KBM-7 (cell line): ENCODE data around the gene UBR2.

Experiments
- DNase-seq: peaks from one replicate; pipeline ENCODE4 v3.0.0-alpha.2; 2015
- in situ Hi-C: fragments of 300-500 bp; cut with MboI; formaldehyde crosslinking; loops from 2 replicates; pipeline ENCODE4 v1.14.3; 2020; ENCODE audit warnings: low sequenced_read_pairs, low pct_unique_long_range_greater_than_20kb, mixed read lengths

UBR2 gene

DNA sequence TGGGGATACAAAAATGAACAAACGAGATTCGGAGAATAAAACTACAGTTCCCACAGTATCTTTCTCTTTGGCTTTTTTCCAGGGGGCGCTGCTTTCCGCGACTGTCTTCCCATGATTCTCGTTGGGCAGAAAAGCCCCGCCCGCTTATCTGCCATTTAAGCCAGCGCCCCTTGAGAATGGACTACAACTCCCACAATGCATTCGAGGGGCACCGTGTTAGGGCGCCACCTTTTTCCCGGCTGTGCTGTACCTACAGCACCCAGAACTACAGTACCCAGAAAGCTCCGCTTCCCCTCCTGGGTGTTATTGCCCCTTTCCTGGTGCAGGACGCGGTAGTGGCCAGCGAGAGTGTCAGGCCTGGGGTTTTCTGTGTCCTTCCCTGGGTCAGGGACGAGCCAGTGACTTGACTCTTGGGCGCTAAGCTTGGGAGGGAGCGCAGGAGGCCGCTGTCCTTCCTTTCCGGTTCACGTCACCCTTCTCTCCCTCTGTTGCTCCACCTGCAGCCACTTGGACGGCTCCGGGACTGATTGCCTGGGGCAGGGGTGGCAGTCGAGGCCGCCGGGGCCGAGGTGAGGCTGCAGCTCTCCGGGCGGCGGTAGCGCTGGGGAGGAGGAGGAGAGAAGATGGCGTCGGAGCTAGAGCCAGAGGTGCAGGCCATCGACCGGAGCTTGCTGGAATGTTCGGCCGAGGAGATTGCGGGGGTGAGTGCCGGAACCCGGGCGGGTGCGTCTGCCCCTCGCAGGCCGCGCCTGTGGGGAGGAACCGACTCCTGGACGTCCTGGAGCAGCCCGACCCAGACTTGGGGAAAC is at the start of gene UBR2:
UBR2 (plus strand) TSS at position 333 of the 809 bp plus-strand sequence; CDS start at position 624, 291 bp downstream.
- in situ Hi-C loops = no loop called here

DNA sequence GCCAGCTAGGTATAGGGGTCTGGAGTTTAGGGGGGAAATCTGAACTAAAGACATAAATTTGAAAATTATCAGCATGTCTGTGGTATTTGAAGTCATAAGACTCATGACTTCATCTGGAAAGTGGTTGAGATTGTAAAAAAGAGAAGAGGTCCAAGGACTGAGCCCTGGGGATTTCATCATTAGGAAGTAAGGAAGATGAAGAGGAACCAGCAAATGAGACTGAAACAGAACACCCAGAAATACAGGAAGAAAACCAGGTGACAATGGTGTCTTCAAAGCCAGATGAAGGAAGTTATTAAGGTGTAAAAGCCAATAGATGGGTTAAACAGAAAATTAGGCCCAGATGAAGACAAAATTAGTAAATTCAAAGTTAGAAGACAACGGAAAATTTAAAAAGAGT is 49.1 kb upstream of the UBR2 start:
- no peak for DNase-seq
- in situ Hi-C loops = no loop called here

More for the DNA sequence above, at the start of gene UBR2:
- peak; percentile 99 for DNase-seq

DNA sequence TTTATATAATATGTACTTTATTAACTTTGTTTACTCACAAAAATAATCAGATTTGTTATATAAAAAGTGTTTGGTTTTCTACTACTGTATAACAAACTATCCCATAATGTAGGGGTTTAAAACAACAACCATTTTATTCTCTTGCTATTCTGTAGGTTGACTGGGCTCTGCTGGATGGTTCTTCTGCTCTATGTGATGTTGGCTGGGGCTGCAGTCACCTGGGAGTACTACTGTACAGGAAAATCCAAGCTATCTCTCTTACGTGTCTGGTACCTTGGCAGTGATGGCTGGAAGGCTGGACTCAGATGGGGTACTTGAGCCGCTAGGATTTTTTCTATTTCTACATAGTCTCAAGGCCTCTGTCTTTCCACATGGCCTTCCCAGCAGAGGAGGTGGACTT is 44.0 kb upstream of the UBR2 start:
- in situ Hi-C loops = no loop called here
- DNase-seq = no peak

DNA sequence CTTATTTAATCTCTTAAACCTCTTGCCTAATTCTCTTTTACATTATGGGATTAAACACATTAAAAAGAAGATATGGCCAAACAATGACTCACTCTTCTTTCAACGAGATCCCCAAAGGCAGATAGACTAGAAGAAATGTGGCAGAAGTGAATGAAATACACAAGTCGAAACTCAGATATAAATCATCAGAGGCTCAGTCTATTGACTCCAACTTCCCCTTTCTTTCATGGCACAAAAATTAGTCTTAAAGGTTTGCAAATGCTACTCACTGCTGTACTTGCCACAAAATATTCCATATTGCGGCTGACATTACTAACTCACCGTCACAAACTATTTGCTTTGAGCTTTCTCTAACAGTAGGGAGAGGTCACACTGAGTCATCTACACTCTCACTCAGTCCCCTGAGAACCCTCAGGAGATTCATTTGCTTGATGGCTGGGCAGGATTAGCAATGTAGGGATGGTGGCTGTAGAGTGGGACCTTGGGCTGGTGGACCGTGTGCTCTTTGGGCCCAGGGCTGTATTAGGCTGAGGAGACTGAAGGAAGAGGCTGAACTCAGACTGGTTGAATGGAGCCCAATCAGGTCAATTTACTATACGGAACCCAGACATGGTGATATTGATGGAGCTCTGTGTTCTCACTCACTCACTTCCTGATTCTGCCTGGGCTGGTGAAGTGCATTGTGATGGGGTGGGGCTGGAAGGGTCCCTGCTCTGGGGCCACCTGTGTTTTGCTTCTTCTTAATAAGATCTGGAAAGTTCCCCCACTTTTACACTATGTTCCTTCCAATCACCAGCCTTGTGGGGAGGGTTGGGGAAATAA is 42.8 kb upstream of the UBR2 start:
- peak; percentile 63 for DNase-seq

DNA sequence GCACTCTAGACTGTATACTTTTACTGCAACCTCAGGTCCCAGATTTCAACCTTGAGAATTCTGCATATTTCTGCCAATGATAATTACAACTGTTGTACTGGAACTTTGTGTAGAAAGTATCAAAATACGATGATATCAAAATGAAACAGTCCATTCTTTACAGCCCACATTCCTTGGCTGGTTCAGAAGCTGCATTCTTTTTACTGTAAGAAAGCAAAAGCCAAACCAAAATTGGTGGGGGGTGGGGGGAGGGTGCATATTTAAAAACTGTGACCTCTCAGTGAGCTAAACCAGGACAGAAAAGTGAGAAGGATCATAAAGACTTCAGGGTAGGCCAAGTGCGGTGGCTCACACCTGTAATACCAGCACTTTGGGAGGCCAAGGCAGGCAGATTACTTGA is 41.8 kb upstream of the UBR2 start:
- in situ Hi-C loops = no loop called here

More for the DNA sequence above, 42.8 kb upstream of the UBR2 start:
- in situ Hi-C loops = no loop called here

DNA sequence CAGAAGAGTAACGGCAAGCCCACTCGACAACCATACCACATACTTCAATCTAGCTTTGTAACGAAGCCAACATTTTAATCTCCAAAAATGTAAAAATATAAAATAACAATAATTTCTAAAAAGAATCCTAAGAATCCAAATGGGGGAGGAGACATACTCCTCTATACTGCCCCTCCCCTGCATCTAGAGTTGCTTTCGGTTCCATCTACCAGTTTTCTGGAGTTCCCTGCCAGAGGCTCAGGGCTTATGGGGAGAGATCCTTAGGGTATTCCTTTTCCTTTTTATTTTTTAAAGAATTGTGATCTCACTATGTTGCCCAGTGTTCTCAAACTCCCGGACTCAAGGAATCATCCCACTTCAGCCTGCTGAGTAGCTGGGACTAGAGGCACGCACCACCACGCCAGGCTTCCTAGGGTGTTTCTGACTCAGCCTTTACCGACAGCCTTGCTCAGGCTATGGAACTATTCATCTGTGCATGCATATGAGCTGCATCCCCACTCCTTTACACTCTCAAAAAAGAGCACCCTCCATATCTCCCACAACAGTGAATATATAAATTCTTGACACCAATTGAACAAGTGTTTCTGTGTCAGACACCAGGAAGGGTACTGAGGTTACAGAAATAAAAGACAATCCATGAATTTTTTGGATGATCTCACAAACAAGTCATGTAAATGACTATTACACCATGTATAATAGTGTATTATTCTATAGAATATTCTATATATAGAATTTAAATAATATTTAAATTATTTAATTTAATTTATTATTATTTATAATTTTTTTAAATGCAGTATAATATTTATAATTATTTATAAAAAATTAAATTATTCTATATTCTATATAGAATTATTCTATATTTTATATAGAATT is 40.7 kb upstream of the UBR2 start:
- no peak for DNase-seq
- in situ Hi-C loops = no loop called here

More for the DNA sequence above, 41.8 kb upstream of the UBR2 start:
- DNase-seq = no peak

DNA sequence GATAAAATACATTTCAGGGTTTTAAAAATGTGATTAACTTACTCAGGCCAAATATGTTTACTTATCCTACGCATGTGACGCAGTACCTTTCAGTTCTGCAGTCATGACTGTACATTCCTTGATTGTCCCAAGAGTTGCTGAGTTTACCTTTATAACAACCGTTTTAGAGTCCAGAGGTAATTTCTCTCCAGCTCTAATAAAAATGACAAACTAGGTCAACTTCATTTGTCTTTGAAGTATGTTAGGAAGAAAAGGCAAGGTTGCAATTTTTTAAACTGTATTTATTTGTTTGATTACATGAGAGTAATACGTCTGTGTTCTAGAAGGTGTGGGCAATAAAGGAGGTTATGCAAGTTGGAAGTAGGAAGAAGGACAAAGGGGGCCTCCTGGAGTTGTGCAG is 38.6 kb upstream of the UBR2 start:
- in situ Hi-C loops = no loop called here
- no peak for DNase-seq

DNA sequence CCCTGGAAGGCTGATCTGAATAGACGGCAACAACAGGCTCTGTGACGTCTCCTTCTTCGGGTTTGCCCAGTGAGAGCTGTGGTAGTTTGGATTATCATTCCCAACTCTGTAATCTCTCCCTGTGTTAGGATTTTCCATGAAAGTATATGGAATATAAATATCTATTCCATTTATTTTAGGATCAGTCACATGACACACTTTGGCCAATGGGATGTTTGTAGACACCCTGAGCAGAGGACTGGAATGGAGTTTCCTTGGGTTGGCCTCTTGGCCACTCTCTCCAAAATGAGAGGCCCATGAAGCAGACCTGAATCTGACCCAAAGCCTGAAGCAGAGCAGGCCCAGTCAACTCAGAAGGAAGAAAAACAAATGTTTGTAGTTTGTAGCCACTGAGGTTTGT is 37.2 kb upstream of the UBR2 start:
- in situ Hi-C loops = no loop called here
- DNase-seq = no peak

DNA sequence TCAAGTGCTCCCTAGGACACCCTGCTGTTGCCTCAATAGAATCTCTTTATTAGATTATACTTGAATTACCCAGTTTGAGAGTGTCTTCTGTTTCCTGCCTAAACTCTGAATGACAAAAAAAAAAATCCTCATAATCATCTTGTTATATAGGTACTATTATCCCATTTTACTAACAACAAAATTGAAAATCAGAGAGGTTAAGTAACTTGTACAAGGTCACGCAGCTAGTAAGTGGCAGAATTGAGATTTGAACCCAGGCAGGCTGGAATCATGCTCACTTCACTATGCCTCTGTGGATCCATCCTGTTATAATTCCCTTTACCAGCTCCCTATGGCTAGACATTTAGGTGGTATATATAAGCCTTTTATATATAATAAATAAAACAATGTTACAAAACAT is 36.6 kb upstream of the UBR2 start:
- in situ Hi-C loops = no loop called here
- no peak for DNase-seq

DNA sequence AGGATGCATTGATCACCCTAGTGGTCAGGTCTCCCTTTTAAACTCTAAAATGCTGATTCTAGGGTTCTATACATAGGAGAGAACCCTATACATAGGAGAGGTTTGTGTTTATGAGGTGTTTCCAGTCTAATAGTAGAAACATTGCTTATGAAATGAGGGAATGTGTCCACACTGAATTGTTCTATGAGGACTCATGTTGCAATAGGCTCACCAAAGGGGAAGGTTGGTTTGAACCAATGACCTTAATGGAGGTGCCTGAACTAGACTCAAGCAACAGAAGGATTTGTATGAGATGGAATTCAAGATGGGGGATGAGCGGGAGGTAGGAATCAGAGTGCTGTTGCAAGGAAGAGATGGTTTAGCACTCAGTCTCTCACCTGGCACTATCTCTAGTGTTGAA is 33.5 kb upstream of the UBR2 start:
- in situ Hi-C loops = no loop called here
- DNase-seq = no peak

DNA sequence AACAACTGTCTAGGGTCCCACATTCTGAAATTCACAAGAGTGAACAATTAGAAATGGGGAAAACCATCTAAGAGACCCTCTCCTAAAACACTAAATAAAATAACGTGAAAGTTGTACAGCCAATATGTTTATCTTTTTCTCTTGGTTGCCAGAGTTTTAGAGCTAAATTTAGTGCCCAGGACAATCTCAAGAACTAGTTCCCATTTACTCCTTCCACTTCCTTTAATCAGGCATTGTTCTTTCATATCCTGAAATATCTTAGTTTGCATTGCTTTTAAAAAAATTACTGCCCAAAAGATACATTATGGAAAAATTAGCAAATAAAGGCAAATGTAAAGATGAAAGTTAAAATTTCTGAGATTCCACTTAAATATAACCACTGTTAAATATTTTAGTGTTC is 33.1 kb upstream of the UBR2 start:
- in situ Hi-C loops = no loop called here
- DNase-seq = no peak

DNA sequence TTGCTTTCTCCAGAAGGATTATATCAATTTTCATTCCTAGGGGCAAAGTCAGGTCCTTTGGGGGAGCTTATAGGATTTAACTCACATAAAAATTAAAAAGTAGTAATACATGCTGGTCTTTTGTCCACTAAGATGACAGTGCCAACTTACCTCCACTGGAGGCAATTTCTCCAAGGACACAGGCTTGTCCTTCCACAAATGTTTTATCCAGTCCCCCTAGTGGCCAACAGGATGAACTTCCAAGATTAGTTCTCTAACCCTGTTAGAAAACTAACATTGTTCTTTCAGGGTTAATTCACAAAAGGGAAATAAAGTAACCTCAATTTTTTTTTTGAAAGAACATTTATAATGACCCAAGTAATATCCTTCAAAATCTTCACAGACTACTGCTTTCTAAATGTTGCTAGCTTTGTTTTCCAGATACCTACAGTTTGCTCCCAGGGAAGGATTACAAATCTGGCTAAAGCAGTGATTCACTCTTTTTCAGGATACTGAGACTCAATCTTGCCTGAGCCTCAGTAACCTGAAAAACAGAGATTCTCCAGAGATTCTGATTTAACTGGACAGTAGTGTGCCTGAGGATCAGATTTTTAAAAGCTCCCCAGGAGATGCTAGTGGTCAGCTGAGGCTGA is 31.7 kb upstream of the UBR2 start:
- in situ Hi-C loops = no loop called here
- DNase-seq = peak; percentile 52

DNA sequence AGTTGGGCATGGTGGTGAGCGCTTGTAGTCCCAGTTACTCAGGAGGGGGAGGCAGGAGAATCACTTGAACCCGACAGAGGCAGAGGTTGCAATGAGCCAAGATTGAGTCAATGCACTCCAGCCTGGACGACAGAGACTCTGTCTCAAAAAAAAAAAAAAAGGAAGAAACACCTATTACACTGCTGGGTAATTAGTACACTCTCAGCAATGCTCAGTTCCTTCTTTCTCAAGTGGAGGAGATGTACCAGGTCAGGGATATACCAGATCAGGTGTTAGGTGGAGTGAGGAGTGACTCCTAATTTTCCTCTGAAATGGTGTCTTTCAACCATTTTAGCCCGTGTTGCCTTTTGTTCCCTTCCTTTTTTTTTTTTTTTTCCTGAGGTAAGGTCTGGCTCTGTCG is 30.0 kb upstream of the UBR2 start:
- DNase-seq = no peak
- in situ Hi-C loops = no loop called here

DNA sequence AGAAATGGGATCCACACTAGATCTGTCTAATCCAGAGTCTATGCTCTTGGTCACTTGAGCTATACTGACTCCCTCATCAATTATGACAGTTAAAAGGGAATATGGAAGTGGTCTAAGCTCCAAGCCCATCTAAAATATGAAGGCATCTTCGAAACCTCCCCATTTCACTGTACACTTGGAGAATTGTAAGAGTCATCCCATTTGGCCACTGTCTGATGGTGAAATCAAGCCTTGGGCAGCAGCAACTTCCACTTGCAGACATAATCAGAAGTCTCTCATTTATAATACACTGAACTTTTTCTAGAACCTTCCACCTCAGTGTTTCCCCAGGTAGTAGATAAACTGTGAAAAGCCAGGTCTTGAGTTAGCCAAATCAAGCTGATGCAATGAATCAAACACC is 26.3 kb upstream of the UBR2 start:
- in situ Hi-C loops = no loop called here
- DNase-seq = no peak

DNA sequence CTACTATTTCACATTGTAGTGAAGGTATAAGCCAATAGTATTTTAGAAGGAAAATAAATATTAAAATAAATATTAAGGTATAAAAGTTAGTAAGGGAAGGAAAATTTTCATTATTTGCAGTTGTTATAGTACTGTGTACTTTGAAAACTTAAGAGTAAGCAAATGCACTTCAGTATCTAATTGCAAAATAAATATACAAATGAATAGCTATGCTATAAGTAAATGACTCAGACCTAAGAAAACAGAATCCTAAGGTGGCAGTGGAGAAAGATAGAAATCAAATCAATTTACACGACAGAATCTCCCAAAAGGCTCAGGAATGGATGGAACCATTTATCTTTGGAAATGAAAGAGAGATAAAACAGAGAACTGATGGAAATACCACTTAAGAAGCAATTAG is 24.7 kb upstream of the UBR2 start:
- DNase-seq = no peak
- in situ Hi-C loops = no loop called here

DNA sequence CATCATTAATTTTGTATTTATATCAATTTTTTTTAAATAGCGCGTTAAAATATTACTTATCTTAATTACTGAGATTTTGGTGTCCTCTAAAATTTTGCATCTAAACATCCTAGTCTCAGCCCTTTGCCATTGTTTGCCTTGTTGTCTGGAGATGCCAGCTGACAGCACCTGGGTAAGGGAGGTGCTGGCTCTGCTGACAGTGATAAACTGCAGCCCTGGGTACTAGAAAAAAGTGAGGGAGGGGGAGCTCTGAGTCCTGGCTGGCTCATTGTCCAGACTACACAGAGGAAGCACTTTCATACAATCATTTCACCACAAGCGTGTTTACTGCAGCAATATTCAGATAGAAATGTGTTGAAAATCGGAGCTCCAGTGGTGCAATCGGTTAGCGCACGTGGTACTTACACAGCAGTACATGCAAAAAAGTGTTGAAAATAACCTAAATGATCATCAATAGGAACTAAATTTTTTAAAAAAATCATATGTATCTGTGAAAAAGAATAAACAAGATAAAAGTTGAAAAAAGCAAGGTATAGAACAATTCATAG is 18.5 kb upstream of the UBR2 start:
- DNase-seq = no peak
- in situ Hi-C loops = no loop called here

DNA sequence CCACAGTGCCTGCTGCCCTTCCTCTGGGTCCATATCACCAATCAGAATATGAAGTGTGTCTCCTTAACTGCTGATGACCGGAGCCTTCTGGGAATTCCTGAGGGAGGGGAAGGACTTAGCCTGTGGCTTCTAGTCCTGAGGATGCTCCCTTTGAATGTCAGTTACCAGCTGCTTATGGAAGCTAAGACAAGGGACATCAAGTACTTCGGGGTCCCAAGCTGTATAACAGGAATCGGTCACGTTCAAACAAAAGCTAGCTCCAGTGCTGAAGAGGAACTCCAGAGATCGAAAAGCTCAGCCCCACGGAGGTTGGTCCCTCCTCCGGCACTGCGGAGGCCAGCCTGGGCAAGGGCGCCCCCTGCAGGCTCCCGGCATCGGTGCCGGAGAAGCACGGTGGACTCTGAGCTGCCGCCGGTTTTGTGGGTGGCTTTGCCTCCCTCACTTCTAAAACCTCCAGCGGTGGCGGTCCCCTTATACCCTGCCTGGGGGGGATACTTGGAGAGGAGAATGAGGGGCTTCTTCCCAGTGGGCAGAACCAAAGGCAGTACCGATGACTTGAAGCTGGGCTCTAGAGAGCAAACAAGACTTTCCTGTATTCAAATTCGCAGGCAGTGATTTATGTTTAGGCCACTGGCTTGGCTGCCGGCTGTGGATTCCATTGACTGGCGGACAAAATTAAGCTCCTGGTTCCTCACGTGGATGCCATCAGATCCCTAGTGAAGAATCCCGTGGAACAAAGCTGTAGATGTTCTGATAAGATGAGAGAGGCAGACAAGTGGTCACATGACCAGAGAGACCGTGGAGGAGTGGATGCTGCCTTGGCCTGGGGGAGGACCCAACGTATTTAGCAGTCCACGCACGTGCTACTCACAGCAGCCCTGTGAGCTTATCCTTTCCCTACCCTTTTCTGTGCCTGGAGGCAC is 16.2 kb upstream of the UBR2 start:
- peak; percentile 84 for DNase-seq
- in situ Hi-C loops = no loop called here

DNA sequence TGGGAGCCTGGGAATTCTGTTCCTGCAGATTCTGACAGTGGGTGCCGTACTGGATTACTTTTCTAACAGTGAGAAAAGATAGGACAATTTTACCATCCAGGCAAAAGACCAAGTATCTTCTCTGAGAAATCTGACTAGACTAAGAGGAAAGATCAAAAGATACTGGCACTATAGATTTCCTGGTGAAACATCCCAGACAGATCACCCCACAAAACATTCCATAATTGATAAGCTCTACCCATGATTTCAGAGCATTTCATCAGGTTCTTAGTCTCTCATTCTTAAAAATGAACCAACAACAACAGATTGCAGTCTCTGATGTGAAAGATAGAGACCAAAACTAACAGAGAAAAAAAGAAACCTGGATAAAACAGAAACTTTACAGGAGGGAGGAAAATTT is 13.6 kb upstream of the UBR2 start:
- no peak for DNase-seq
- in situ Hi-C loops = no loop called here
